ENCODE results near the gene KIF23.
"Not testable (repeated sequence)": the region's sequence is repeated elsewhere in the genome, so short reads cannot be mapped to it uniquely, and the experiment has no call there.

Gene KIF23

GRCh38 chr15:69434679-69435078 is 20.5 kb downstream of the KIF23 start:
- DNase-seq (ENCODE audit: low read depth, low spot score) = no peak

GRCh38 chr15:69435985-69436384 is 21.8 kb downstream of the KIF23 start:
- DNase-seq (ENCODE audit: low read depth, low spot score) = no peak

DNA sequence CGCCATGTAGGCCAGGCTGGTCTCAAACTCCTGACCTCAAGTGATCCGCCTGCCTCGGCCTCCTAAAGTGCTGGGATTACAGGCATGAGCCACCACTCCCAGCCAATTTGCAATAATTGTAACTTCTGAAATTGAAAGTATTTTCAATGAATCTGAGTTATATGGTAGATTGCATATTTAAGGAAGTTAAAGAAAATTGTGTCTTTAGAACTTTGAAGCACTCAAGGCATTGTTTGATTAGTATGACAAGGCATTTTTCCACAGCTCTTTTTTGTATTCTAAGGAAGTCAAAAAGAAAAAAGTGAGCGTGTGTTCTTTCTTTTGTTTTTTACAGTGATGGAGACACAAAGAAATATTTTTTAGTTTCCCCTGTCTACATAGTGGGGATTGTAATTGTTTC is 22.8 kb downstream of the KIF23 start:
- no peak for DNase-seq (ENCODE audit: low read depth, low spot score)

GRCh38 chr15:69439623-69440022 is 25.5 kb downstream of the KIF23 start:
- no peak for DNase-seq (ENCODE audit: low read depth, low spot score)

DNA sequence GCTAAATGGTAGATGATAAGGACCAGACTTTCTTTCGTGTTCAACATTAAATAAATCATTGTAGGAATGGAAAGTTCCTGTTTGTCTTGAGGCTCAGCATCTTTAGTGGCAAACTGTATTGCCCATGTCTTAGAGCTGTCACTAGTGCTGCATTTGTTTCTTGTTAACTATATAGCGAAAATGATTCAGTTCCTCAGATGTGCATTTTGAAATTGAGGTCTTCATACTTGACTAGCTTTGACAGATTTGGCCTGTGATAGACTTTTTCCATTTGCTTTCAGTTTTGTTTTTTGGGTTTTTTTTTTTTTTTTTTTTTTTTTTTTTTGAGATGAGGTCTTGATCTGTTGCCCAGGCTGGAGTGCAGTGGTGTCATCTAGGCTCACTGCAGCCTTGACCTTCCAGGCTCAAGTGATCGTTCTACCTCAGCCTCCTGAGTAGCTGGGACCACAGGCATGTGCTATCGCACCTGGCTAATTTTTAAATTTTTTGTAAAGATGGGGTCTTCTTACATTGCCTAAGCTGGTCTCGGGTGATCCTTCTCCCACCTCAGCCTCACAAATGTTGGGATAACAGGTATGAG is 29.0 kb downstream of the KIF23 start:
- no peak for DNase-seq (ENCODE audit: low read depth, low spot score)

GRCh38 chr15:69444686-69445085 is 30.5 kb downstream of the KIF23 start:
- no peak for DNase-seq (ENCODE audit: low read depth, low spot score)

GRCh38 chr15:69446953-69447352 is 32.8 kb downstream of the KIF23 start:
- DNase-seq (ENCODE audit: low read depth, low spot score) = no peak

- not testable (repeated sequence) for DNase-seq (ENCODE audit: low read depth, low spot score)
Observed at GRCh38 chr15:69450221-69450620, 36.1 kb downstream of the KIF23 start.

DNA sequence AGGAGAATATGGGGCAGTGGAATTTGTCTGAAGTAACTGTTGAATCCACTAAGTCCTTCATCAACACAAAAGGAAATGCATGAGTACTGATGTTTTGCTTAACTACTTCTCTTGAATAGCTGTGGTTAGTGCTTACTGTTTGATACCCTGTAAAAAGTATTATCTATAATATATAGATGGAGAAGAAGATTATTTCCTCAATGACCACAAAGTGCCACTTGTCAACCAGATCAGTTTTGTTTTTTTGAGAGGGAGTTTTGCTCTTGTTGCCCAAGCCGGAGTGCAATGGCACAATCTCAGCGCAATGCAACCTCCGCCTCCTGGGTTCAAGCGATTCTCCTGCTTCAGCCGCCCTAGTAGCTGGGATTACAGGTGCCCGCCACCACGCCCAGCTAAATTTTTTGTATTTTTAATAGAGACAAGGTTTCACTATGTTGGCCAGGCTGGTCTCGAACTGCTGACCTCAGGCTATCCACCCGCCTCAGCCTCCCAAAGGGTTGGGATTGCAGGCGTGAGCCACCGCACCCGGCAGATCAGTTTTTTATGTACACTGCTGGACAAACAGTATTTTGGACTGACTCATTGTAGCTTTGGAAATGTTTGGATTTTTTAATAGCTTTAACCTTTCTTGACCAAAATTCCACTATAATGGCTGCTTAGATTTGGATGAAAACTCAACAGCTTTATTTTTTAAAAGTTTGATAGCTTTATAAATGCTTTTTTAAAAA is 37.0 kb downstream of the KIF23 start:
- DNase-seq (ENCODE audit: low read depth, low spot score) = no peak

GRCh38 chr15:69451951-69452691 is 38.0 kb downstream of the KIF23 start:
- no peak for DNase-seq (ENCODE audit: low read depth, low spot score)

- DNase-seq (ENCODE audit: low read depth, low spot score) = peak; percentile 72
Observed at GRCh38 chr15:69452692-69453521, 38.8 kb downstream of the KIF23 start, which contains the start of gene RPLP1. TSS of gene RPLP1 (plus strand) at chr15:69452818. CDS start at chr15:69452949, 131 bp downstream.

DNA sequence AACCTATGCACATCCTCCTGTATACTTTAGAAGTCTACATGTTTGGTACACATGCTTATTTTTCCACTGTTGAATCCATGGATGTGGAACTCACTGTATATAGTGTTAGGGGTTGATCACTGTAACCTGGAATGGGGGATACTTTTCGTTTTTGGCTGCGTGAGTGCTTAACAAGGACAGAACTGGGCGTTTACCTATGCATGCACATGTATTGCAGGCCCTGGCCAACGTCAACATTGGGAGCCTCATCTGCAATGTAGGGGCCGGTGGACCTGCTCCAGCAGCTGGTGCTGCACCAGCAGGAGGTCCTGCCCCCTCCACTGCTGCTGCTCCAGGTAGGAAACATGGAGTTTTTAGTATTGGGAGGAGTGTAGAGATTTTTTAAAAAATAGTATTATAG is 40.8 kb downstream of the KIF23 start:
- DNase-seq (ENCODE audit: low read depth, low spot score) = no peak

- no peak for DNase-seq (ENCODE audit: low read depth, low spot score)
Observed at GRCh38 chr15:69456208-69457166, 42.3 kb downstream of the KIF23 start.

DNA sequence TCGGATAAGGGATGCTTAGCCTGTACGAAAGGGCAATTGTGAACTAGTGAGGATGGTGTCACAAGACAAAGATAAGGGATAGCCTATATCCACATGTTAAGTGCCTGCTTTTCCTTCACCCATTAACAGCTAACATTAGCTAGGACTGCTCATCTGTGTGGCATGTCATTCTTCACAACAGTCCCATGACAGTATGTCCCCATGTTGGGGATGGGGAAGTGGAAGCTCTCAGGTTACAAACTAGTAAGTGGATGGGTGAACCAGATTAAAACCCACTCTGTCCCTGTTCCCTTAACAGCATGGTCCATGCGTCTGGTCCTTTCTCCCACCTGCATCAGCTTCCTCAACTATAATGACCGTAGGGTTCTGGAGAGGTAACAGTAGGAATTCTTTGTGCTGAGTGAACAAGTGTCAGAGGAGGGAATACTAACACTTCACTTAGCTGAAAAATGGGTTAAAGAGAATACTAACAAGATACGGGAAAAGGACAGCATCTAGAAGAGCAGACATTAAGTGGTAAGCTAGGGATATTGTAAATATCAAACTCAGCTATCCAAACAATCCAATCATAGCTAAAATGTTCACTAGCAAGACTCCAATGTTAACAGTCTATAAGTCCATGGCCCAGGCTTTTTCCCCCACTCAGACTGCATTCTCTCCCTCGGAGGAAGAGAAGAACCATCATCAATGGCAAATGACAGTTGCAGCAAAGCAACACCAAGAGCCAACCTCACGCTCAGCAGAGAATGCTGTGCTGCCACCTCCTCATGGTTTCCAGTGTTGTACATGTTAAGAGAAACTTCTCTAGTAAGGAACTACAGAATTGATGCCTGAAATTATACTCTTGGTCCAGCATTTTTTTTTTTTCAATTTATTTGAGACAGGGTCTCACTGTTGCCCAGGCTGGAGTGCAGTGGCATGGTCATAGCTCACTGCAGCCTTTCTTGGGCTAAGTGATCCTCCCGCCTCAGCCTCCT is 43.4 kb downstream of the KIF23 start:
- no peak for DNase-seq (ENCODE audit: low read depth, low spot score)

DNA sequence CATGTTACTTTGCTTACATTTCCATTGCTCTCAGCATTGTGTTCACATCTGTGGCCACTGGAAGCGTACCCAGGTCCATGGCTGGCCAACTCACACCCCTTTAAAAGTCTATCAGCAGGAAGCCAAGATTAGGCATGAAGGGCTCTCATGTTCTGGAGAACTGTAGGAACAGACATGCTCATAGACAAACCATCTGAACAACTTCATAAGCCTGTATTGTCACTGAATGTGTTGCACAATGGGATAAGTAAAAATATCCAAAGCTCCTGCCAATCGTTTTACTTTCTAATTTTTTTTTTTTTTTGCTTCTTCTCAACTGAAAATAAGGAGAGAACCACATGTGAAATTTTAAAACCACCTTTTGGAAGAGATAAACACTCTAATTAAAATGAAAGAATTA is 44.9 kb downstream of the KIF23 start:
- DNase-seq (ENCODE audit: low read depth, low spot score) = no peak

GRCh38 chr15:69460481-69460880 is 46.3 kb downstream of the KIF23 start:
- DNase-seq (ENCODE audit: low read depth, low spot score) = no peak

- DNase-seq (ENCODE audit: low read depth, low spot score) = no peak
Observed at GRCh38 chr15:69462030-69462492, 47.9 kb downstream of the KIF23 start.

DNA sequence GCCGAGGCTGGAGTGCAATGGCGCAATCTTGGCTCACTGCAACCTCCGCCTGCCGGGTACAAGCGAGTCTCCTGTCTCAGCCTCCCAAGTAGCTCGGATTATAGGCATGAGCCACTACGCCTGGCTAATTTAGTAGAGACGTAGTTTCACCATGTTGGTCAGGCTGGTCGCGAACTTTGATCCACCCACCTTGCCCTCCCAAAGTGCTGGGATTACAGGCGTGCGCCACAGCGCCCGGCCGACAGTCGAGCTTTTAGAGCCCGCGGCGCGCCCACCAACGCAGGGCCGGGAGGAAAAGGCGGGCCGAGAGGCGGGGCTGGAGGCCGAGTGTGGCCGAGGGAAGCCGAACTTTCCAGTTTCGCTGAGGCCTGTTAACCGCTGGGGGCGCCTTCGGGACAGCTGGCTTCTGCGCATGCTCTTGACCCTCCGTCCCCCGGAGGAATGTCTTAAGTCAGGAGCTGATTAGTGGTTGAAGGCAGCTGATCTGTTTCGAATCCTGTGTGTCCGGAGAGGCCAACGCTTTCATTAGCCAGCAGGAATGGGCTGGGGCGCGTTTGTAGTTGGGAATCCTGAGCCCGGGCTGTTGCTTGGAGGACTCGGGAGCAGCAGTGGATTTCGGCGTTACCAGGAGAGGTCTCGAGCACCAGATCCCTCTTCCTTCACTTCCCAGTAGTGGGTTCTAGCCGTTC is 48.5 kb downstream of the KIF23 start:
- peak; percentile 90 for DNase-seq (ENCODE audit: low read depth, low spot score)
